ENCODE results near the gene TEX14.
A peak's percentile ranks its signal among the peaks of the same experiment; 100 is the strongest.

Gene TEX14

DNA sequence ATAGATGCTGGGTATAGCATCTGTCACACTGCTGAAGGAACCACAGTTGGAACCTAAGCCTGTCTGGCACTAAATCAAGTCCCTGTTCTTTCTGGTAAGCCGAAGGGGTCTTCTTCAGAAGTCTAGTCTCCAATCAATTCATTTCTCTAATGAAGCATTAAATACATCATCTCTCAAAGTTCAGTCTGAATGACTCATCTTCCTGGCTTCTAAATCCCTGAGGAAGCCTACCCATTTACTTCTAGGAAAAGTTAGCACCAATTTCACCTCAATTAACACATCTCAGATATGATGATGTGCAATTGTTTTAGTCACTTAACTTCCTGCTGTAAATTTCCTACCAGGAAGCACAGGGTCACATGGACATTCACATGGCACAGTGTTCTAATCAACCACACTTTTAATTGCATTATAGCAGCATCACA, 49.9 kb downstream of the TEX14 start:
- DNase-seq, result peak; percentile 24

DNA sequence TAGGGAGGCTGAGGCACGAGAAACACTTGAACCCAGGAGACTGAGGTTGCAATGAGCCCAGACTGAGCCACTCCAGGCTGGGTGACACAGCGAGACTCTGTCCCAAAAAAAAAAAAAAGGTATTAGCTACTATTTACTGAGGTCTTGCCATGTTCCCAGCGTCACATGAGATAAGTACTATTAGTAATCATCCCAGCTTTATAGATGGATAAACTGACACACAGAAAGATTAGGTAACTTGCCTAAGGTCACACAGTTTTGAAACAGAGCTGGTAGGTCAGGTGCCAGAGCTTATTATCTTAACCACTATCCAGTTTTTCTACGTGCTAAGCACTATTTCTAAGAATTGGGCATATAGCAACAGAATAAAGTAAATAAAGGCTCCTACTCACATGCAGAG, 51.6 kb downstream of the TEX14 start:
- DNase-seq, result no peak

DNA sequence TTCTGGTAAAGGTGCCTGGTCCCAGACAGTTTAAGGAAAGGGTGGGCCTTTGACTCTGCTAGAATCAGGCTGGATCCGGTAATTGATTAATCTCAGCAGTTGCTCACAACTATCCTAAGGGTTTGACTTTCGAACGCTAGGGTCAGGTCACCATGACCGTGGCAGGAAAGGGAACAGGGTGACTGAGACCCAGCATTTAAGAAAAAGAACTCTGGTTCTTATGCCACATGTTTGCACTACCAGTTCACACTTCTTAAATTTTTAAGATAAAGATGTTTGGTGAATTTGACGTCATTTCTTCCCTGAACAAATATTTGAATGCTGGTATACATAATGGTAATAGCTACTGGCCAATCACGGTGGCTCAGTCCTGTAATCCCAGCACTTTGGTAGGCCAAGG, 52.2 kb downstream of the TEX14 start:
- DNase-seq, result no peak

DNA sequence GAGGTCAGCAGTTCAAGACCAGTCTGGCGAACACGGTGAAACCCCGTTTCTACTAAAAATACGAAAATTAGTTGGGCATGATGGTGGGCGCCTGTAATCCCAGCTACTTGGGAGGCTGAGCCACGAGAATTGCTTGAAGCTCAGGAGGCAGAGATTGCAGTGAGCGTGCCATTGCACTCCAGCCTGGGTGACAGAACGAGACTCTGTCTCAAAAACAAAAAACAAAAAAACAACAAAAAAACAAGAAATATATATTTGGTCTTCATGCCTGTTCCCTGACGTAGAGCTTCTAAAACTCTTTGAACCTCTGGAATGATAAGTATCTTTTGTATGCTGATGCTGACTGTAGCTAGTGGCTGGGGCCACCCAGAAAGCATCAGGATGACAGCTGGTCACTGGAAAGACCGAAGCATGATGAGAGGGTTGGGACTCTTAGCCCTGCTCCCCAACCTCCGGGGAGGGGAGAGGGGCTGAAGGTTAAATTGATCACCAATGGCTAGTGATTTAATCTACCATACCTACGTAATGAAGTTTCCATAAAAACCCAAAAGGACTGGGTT, 54.8 kb downstream of the TEX14 start:
- no peak for DNase-seq

DNA sequence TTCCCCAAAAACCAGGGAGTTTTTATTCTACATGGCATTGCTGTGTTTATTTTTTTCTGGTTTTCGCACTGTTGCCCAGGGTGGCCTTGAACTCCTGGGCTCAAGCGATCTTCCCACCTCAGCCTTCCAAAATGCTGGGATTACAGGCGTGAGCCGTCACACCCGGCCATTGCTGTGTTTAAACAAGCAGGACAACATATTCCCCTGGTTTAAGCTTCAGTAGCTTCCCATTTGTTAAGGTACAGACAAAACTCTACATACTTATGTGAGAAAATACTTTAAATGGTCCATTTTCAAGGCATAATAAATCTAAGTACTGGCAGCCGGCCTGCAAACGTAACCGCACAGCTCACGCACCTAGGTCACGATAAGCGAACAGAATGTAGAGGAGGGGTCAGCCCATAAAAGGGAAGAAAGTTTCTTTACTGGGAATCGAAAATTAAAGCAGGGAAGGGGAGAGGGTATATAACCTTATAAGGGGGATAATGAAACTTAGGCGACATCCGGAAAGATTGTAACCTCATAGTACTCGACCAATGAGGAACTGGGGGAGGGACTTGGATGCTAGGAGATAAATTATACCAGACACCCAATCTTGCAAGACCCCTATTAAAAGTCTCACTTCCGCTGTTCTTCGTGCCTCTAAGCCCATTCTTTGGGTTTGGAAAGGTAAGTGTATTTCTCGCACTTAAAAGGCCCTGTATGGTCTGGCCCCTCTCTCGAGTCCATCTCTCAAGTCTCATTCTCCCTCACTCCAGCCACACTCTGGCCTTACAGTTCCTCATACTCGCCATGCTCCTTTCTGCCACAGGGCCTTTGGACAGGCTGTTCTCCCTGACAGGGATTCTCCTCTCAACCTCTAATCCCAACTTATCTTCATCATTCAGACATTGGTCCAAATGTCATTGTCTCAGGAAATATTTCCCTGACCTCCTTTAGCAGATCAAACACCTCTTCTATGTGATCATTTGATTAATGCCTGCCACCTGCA, 59.2 kb downstream of the TEX14 start:
- no peak for DNase-seq

DNA sequence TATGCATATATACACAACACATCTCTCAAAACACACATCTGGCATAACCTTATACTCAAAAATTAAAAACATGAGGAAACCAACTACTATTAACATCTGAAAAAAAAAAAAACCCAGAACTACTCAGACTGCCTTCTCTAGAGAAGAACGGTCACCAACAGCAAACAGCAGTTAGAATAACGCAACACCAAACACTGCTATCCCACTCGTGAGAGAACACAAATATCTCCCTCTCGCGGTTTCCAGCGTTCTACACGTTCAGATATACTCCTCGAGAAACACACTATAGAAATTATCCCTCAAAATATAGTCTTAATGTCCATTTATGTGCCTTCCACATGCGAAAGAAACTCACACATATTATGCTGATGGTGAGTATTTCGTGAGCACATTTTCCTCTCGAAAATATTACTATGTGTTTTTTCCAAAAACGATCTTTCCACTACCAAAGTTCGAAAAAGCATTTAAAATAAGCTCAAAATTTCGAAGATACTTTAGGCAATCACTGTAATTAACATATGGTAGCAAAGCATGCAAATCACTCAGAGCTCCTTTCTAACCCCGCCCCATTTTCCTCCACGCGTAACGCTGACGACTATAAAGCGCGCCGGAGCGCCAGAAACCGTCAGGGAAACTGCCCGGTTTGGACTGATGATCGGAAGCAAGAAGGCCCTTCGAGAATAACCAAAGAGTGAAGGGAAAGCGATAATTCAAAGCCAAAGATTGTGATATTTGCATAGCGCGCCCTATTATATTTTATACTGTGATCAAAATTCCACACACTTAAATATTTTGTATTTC, 60.1 kb downstream of the TEX14 start:
- peak; percentile 100 for DNase-seq

DNA sequence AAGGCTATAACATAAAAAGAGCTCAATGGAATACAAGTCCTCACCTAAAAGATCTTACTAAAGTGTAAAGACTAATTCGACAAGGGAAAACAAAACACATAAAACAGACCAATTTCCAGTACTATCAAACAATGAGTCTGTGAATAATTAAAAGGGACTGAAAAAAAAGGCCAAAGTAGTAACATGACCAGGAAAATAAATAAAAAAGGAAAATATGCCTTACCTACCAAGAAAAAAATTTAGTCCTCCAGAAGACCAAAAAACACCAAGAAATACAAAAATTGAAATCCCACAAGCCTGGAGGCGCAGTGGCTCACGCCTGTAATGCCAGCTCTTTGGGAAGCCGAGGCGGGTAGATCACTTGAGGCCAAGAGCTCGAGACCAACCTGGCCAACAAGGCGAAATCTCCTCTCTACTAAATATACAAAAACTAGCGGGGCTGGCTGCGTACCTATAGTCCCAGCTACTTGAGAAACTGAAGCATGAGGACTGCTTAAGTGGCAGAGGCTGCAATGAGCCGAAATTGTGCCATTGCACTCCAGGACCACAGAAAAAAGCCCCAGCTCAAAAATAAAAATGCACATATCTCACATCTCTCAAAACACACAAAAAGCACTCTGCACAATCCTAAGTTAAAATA, 60.8 kb downstream of the TEX14 start:
- no peak for DNase-seq

DNA sequence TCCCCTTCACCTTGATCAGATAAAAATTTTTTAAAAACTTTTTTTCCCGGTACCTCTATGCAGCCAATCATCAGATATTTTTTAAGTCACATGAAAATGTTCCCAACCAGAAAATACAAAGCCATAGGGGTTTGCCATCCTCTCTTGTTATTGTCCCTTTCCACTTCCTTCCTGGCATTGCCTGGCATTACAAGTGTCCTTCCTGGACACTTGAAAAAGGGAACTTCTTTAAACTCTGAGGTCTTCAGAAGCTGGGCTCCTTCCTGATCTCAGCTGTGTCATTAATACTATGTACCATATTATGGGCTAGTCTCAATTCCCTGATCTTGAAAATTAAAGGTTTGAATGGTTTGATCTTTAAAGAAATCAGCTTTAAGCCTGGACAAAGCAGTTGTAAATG, 64.9 kb downstream of the TEX14 start:
- DNase-seq, result no peak

DNA sequence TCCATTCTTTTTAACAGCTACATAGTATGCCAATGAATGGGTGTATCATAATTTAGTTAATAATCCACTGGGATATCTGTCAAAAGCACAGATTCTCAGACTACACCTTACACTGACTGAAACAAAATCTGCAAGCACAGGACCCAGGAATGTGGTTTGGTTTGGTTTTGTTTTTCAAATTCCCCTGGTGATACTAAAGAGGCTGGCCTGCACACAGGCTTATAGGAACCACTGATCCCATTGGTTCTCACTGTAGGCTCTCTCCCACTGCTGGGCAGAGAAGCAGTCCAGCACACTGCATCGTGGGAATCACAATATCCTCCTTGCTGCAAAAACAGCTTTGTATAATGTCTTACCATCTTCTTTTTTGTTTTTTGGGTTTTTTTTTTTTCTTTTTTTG, 67.1 kb downstream of the TEX14 start:
- no peak for DNase-seq

DNA sequence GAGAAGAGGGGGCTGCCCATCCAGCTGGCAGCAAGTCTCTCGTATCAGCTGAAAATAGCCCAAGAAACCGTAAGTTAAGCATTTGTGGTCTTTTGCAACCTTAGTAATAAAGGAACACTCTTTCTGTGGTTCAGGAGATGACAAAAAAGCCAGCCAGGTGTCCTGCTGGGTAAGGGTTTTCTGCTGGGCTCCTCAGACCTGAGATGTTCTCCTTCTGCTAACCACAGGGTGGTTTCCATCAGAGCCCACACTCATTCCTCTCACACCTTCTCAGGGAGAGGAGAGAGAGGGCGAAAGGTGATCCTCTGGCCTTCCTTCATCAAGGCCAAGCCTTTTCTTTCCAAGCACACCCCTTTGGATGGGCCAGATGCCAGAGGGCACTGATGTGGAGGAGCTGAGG, 70.7 kb downstream of the TEX14 start:
- DNase-seq, result no peak

DNA sequence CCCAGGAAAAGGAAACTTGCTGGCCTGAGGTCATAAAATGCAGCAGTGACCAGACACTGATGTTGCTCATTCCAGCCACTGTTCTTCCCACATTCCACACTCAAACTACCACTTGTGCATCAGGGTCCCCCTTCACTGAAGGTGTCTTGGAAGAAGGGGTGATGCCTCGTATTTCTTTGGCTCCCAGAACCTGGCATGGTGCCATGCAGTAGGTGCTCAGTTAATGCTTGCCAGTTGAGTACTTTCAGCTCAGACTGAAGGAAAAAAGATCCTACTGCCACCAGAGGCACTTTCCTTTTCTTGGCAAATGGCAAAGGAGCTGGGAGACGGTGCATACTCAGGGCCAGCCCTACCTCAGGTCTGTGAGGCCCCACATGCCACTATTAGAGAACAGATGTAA, 73.5 kb downstream of the TEX14 start:
- no peak for DNase-seq

DNA sequence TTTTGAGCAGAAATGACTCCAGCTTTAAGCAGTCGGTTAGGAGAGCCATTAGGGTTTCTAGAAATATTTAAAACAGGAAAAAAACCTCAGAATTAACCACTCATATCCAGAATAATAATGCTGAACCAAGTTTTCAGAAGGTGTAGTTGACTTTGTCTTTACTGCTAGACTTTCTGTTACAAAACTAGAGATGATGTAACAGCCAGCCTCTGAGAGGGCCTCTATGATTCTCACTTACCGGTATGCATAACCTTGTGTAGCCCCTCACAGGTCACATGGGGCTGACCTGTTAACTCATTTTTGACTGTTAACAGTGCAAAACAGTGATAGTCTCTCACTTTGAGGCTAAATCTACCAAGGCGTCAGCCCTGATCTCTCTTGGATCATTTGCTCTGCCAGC, 74.3 kb downstream of the TEX14 start:
- DNase-seq, result no peak

DNA sequence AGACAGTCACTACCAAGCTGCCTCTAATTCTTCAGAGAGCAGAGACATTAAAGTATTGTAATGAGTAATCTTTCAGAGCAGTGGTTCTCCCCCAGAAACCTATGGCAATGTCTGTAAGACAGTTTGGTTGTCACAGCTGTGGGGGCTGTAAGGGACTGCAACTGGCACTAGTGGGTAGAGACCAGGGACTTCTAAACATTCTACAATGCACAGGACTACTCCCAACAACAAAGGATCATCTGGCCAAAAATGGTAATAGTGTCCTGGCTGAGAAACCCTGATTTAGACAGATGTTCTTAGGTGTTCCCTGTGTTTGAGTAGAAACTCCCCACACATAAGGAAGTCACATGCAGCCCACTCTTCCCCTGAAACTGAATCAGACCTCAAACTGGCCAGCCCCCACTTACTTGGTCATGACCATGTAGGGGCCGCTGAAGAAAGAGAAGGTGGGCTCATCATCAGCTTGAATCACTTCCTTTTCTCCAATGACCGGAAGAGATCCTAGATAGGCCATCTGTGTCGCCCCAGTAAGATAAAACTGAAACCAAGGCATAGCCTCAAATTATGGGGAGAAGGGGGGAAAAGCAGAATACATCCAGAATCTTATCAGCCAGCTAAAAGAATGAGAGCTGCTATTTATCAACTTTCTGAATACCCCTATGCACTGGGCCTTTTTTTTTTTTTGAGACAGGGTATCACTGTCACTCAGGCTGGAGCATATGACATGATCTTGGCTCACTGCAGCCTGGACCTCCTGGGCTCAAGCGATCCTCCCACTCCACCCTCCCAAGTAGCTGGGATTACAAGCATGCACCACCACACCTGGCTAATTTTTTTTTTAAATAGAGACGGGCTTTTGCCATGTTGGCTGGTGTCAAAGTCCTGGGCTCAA, 75.8 kb downstream of the TEX14 start:
- no peak for DNase-seq

DNA sequence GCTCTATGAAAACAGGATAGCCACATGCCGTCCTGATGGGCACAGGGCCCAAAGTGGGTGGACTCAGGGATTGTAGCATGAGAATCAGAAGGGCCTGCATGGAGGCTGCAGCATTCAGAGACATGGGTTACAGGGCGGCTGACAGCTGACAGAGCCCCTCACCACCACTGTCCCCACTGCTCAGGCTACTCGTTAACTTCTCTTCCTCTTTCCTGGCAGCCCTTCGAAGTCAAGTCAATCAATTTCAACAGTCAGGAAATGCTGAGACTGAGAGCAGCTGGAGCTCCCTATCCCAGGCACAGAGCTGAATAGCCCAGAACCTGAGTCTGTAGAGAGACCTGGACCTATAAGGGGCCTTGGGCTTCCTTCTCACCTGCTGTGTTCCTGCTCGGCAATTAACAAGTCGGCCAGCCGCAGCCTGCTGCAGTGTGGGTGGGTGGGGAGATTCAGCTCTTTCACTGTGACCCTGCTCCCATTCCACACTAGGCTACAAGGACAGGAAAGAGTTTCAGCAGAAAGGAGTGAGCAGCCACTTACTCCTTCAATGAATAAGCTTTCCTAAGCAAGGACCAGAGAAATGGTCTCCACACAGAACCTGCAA, 76.9 kb downstream of the TEX14 start:
- DNase-seq, result no peak

DNA sequence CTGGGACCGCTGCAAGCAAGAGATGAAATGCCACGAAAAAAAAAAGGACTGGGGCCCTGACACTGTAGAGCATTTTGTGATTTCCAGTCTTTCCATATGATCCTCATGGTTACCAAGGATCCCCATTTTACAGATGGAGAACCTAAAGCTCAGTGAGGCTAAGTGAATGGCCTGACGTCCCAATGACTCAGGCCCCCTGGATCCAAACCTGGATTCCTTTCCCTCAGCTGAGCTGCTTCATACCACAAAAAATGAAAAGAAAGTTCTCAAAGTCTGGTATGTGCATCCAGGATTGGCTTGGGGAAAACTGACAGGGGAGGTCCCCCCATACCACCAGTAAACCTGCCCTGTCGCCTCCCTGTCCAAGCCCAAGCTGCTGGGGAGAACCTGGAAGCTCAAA, 80.5 kb downstream of the TEX14 start:
- peak; percentile 9 for DNase-seq

DNA sequence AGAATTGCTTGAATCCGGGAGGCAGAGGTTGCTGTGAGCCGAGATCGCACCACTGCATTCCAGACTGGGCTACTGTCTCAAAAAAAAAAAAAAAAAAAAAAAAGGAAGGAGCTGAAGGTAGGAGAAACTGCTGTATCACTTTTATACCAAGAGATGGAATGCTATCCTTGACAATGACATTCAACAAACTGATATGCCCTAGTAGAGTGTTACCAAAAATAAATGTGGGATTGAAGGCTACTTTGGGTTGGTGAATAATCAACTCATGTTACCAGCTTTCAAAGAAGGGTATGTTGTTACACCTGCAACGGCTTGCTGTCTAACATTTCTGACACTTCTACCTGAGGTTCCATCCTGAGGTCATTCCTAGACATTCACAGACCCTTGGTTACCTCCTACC, 84.9 kb downstream of the TEX14 start:
- DNase-seq, result no peak

DNA sequence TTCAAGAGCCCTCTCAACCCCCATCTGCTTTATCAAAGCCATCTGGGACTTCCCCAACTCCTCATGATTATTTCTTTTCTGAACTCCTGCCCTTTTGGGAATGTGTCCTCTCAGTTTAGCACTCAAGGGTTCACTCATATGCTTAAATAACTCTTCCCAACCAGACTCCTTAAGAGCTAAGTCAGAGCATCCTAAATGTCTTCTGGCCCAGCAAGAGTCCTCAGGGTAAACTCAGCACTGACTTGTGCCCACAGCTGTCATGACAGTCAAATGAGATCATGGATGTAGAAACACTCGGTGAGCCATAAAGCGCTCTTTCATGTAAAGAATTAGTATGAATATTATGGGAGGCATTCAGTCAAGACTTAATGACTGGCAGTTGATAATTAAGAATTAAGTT, 85.9 kb downstream of the TEX14 start:
- no peak for DNase-seq

DNA sequence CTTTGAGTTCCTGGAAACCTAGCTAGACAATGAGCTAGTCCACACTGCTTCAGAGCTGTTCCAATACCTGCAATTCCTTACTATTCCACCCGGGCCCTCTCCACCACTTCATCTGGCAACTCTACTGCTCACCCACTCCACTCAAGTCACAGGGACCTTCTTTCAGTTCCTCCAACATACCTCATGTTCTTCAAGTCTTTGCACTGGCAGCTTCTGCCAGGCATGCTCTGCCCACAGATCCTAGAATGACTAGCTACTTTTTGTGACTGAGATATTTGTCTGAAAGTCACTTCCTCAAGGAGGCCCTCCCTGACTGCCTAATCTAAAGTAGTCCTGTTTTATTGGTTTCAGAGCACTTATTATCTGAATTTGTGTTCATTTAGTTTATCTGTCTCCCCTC, 86.4 kb downstream of the TEX14 start:
- DNase-seq, result no peak

DNA sequence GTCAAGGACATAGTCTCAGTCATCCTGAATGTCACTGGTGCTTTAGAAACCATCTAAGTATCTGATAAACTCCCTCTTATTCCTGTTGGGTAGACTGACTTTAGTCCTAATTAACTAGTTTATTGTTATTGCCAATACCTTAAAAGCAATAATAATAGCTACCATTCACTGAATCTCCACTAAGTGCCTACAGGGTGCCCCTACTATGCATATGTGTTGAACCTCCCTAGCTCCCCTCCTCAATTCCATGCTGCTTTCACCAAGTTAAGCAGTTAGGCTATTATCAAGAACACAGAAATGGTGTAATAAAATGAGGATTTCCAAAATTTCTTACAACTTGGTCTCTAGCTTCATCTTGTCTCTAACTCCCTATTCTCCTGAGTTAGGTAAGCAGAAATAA, 89.9 kb downstream of the TEX14 start:
- no peak for DNase-seq

DNA sequence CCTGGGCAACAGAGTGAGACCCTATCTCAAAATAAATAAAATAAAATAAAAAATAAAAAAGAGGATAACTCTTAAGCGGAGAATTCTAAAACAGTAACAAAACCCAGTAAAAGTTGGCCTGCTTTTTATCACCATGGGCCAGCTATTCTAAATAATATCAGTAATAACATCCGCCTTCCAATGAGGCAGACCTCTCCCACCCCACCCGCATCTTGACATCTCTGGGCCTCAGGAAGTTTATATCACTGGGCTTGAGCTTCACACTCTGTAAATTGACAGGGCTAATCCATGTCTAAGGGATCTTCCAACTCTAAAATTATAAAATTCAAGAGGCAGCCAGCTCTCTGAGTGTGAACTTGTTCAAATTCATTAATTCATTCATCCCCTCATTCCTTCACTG, 94.5 kb downstream of the TEX14 start:
- no peak for DNase-seq

DNA sequence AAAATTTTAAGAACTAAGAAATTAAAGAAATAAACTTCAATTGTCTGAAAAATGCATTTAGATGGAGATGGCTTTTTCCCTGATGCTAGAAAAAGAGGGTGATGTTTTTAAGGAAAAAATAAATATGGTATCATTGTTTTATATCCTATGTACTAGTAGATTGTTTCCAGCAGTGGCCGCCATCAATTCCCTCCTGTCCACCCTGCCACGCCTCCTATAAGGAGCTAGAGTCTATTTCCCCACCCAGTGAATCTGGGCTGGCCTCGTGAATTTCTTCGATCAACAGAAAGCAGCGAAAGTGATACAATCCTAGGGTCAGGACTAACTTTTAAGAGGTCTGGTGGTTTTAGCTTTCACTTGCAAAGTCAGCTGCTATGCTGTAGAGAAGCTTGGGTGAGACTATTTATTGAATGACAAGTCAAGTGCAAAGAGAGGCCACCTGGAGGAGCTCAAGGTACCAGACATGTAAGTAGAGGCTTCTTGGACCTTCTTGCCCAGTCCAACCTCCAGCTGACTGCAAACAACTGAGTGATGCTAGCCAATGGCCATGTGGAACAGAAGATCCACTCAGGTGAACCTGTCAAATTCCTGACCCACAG, 96.6 kb downstream of the TEX14 start:
- no peak for DNase-seq
